CD4-positive, alpha-beta T cell treated with Interleukin-4 for 4 hours (primary cell): ENCODE results near the gene NPR3.

ENCODE experiments used
- DNase-seq: peaks from one replicate; pipeline ENCODE4 v3.0.0-alpha.2; 2020

NPR3 gene

DNA sequence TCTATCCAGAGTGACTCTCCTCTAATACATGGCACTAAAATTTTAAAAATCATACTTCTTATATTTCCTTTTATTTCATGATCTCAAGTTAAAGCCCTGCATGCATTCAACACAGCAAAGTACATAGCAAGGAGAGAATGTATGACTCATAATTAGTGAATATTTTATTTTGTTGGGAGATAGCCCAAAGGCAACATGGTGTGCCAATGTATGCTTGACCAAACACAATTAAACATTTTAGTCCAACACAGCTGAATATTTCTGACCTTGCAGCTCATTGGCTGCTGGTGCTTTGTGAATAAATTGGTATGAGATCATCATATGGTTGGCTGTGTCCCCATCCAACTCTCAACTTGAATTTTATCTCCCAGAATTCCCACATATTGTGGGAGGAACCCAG lies 103.5 kb downstream of the NPR3 start:
- DNase-seq = no peak

DNA sequence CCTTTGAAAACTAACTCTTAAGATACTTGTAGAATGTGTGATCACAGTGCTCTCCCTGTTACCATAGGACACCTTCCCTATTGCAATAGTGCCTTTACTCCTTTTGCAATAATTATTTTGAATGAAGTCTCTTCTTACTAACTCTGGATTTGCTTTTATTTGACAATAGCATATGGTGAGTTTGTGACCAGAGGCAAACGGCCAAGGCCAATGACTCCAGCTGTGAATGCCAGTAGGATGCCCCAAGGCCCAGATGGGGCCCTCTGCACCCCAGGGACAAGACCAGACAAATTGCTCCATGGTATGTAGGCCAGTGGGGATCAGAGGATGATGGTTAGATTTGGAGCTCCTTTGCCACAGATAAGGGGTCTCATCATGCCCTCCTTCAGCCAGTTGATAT lies 116.9 kb downstream of the NPR3 start:
- no peak for DNase-seq

DNA sequence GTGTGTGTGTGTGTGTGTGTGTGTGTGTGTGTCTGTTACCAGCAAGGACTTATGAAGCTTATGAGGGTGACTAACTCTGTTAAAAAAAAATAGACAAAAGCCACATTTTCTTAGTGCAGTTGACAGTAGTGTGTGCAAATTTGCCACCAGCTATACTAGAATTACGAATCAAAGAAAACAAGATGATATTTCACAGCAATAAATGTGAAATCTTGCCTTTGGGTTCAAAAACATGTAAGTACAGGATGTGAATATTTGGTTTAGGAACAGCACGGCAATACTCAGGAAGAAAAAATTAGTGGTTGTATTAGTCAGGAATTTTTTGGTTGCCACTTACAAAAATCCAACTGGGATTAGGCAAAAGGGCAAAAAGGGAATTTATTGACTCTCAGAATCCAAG lies 117.4 kb downstream of the NPR3 start:
- DNase-seq = no peak

DNA sequence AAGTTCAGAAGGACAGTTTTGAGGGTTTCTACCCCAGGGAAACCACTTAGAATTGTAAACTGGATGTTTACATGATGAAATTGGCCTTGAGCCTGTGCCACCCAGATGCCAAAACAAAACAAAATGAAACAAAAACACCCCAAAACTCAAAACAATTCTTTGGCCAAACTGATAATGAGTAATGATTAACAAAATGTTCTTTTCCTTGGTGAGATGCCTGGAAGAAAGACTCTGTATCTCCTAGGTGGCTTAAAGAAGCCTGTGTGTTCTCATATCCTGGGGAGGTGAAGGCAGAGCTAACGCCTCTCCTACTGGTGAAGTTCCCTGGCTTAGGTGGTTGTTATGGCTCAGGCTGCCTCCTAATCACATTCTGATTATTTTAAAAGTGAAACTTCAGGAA lies 120.5 kb downstream of the NPR3 start:
- no peak for DNase-seq

DNA sequence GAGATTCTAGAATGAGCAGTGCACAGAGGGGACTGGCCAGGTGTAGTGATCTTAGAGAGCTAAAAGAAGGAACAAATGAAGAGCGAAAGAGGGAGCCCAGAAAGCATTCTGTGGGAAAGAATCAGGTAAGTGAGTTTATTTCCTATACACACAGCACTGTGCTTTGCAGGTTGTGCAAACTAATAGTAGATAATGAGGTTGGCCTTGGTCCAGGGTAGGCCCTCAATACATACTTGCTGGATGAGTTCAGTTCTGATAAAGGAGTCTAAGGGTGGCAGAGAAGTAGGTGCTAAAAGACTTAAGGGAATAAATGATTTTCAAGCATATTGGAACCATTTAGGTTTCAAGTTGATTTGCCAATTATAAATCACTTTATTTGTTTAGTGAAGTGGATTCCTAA lies 122.0 kb downstream of the NPR3 start:
- DNase-seq = no peak

DNA sequence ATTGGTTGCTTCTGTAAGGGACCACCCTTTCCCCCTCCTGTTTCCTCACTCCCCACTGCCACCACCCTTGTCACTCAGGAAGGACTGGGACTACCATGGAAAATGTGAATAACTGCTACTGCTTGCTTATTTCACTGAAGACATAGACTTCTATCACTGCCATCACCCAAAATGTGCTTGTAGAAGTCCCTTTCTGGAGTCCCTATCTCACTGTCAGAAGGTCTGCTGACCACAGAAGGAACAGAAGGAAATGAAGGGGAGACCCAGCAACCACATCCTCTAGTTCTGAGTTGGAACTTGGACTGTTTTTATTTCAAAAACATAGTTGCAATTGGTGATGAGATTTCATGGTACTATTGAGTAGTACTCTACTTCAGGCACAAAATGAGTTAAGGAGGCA lies 122.5 kb downstream of the NPR3 start:
- DNase-seq = no peak

DNA sequence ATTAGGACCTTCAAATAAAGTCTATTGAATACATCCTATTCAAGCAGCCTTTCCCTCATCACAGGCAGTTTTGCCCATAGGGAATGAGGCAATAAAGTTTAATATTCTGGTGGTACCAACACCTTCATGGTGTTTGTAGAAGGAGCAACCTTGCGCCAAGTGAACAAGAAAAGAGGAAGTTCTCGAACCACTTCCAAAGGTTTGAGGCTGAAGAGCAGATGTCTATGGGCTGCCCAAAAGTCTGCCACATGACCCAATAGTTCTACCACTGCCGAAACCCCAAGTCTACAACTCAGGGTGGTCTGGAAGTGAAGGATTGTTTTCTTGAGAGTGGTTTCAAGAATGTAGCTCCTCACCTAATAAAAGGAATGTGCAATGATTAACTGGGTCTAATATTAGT lies 123.1 kb downstream of the NPR3 start:
- DNase-seq = no peak

DNA sequence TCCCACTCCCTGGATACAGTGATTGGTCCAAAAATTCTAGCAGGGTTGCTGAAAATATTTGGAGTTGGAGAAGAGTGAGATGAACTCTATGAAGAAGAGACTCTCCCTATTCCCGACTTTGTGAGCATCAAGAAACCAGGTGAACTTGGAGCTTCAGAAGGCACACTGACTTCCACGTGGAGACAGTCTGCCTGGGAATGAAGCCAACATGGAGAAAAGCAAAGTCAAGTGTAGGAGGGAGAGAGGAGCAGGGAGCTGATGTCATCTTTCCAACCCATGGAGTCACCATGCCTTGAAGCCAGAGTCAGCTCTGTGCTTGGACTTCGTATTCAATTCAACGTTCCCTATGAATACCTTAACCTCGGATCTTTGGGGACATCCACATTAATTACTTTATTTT lies 125.1 kb downstream of the NPR3 start:
- DNase-seq = no peak

DNA sequence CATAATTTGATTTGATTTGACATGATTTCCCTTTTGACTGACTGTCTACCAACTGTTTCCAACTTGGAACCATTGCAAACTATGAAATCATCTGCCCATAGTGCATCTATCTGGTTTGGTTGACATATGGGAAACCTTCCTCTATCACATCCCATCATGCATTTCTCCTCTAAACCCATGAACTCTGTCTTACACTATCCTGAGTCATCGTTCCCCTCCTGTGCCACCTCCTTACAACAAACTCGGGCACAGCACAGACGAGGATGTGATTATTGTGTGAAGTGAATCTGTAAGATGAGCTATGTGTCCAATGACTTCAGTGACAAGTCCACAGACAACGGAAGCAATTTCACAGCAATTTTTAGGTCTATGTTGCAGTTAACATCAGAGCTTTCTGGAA lies 126.1 kb downstream of the NPR3 start:
- no peak for DNase-seq

DNA sequence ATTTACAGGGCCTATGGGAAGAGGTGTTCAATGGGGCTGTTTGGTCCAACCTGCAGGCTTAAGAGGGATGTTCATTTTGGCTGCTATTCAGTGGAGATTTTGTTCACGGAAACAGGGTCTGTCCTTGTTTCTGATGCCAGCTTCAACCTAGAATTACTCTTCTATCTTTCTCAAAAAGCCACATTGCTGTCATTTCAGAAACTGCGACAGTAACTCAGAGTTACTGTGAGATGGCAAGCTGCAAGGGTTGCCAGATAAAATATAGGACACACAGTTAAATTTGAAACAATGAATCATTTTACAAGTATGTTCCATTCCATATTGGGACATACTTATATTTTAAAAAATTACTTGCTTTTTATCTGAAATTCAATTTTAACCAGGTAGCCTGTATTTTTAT lies 128.0 kb downstream of the NPR3 start:
- DNase-seq = no peak

DNA sequence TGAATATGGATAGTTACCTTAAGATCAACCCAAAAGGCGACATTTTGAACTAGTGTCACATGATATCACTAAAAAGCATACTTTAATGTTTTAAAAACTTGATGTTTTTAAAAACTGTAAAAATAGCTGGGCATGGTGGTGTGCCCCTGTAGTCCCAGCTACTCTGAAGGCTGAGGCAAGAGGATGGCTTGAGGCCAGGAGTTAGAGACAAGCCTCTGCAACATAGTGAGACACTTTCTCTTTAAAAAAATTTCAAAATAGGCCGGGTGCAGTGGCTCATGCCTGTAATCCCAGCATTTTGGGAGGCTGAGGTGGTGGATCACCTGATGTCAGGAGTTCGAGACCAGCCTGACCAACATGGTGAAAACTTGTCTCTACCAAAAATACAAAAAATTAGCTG lies 129.5 kb downstream of the NPR3 start:
- no peak for DNase-seq
